Breast epithelium (tissue), 4 donors: ENCODE measurements around the gene SLC35F3. TPM values are rescaled to one million over a fixed set of nuclear protein-coding genes. Genes with fewer than 3 reads are reported as not detected.

Experiments
- DNase-seq, 2 donors: peaks; one replicate each; pipeline ENCODE4 v3.0.0-alpha.2; 2019; ENCODE audit warnings: low spot score in 2 of 2
- H3K27ac ChIP-seq, 2 donors: fragments of 200-600 bp; sonication (generic) in 1 of 2; one replicate each; pipeline ENCODE4 v1.5.1; 2016 to 2019; ENCODE audit warnings: mild to moderate bottlenecking in 1 of 2
- H3K27me3 ChIP-seq, 2 donors: fragments of 200-600 bp; sonication (generic) in 1 of 2; one replicate each; pipeline versions ENCODE4 v1.5.1 to v1.6.0; 2017 to 2019; ENCODE audit warnings: control low read depth in 1 of 2, mild to moderate bottlenecking in 1 of 2
- H3K36me3 ChIP-seq: fragments of 200-600 bp; one replicate; pipeline ENCODE4 v1.5.1; 2019
- H3K4me1 ChIP-seq, 2 donors: fragments of 200-600 bp; sonication (generic); one replicate each; pipeline ENCODE4 v1.5.1; 2016 to 2019; ENCODE audit warnings: control low read depth in 1 of 2
- H3K4me3 ChIP-seq, 3 donors: fragments of 200-600 bp; sonication (generic); 1 replicate in 2 of 3; 2 replicates in 1 of 3; pipeline ENCODE4 v1.5.1; 2016 to 2019; ENCODE audit warnings: mild to moderate bottlenecking in 3 of 3, moderate library complexity in 2 of 3
- H3K9me3 ChIP-seq, 2 donors: fragments of 200-600 bp; sonication (generic) in 1 of 2; one replicate each; pipeline ENCODE4 v1.5.1; 2016 to 2019; ENCODE audit warnings: control low read depth in 1 of 2
- CTCF ChIP-seq, 3 donors: fragments of 450-650 bp; IDR thresholded peaks; one replicate each; pipeline ENCODE4 v1.5.1; 2016 to 2017; ENCODE audit warnings: antibody characterized with exemption in 3 of 3, mild to moderate bottlenecking in 3 of 3, moderate library complexity in 3 of 3
- POLR2A ChIP-seq: fragments of 450-650 bp; IDR thresholded peaks from one replicate; pipeline ENCODE4 v1.6.1; 2016; ENCODE audit warnings: antibody characterized with exemption, mild to moderate bottlenecking, moderate library complexity
- POLR2AphosphoS5 ChIP-seq, 3 donors: sonication (generic); formaldehyde crosslinking; IDR thresholded peaks; one replicate each; pipeline ENCODE4 v1.6.1; 2017; ENCODE audit warnings: antibody characterized with exemption in 3 of 3
- intact Hi-C: fragments of 100-400 bp; cut with DNase I; formaldehyde crosslinking; loops from one replicate; pipeline ENCODE4 v1.15.1; 2023; ENCODE audit warnings: low total_unique reads
- total RNA-seq, 3 donors: library from RNA; depleted of rRNA; stranded (reverse); fragments of >200 nt; gene quantifications; one replicate each; pipeline ENCODE4 v1.1.0, GENCODE V29; 2016

Gene SLC35F3
- total RNA-seq, 3 donors from 2014 or later: 8.8 to 13.0 TPM; not detected in 1

GRCh38 chr1:233945979-233946378 is 41.5 kb downstream of the SLC35F3 start:
- Histone ChIP-seq H3K27ac (no peak overlapping the region), H3K27me3 (no peaks in the 10 kb centered on the region), H3K9me3 (peaks cover 4 to 5% of the 10 kb centered on the region in 2 donors), H3K4me1 (no peaks in the 10 kb centered on the region), H3K4me3 (no peak overlapping the region), H3K36me3 (no peaks in the 10 kb centered on the region)
- intact Hi-C loops: no loop called here
- TF ChIP-seq CTCF (IDR thresholded peaks at IDR 0.05) (no peak), POLR2A (no peak), POLR2AphosphoS5 (IDR thresholded peaks at IDR 0.05) (no peak)
- no peak for DNase-seq

GRCh38 chr1:233946724-233947123 is 42.2 kb downstream of the SLC35F3 start:
- H3K4me3 ChIP-seq: no peak overlapping the region
- intact Hi-C loops: no loop called here
- peaks cover 4 to 9% of the 10 kb centered on the region in 2 donors for H3K9me3 ChIP-seq
- DNase-seq: no peak
- TF ChIP-seq POLR2A (no peak), POLR2AphosphoS5 (IDR thresholded peaks at IDR 0.05) (no peak), CTCF (IDR thresholded peaks at IDR 0.05) (no peak)
- no peak overlapping the region for H3K27ac ChIP-seq
- H3K36me3 ChIP-seq: no peaks in the 10 kb centered on the region
- no peaks in the 10 kb centered on the region for H3K27me3 ChIP-seq
- no peaks in the 10 kb centered on the region for H3K4me1 ChIP-seq

- no peak for TF ChIP-seq POLR2A
- DNase-seq: no peak
- intact Hi-C loops: no loop called here
- no peak overlapping the region for H3K4me3 ChIP-seq
- H3K27me3 ChIP-seq: no peaks in the 10 kb centered on the region
- H3K4me1 ChIP-seq: no peaks in the 10 kb centered on the region
- H3K36me3 ChIP-seq: no peaks in the 10 kb centered on the region
- peaks cover 4 to 24% of the 10 kb centered on the region in 2 donors for H3K9me3 ChIP-seq
- no peak overlapping the region for H3K27ac ChIP-seq
Measured at GRCh38 chr1:233951804-233952203, 47.3 kb downstream of the SLC35F3 start.

GRCh38 chr1:233957691-233958090 is 53.2 kb downstream of the SLC35F3 start:
- Histone ChIP-seq H3K27me3 (no peaks in the 10 kb centered on the region), H3K36me3 (no peaks in the 10 kb centered on the region), H3K27ac (no peak overlapping the region), H3K4me3 (no peak overlapping the region), H3K4me1 (no peaks in the 10 kb centered on the region), H3K9me3 (peaks cover 4 to 11% of the 10 kb centered on the region in 2 donors)
- no peak for DNase-seq
- no peak for TF ChIP-seq POLR2AphosphoS5 (IDR thresholded peaks at IDR 0.05)
- TF ChIP-seq POLR2A: no peak
- no peak for TF ChIP-seq CTCF (IDR thresholded peaks at IDR 0.05)
- intact Hi-C loops: no loop called here

- no peaks in the 10 kb centered on the region for H3K36me3 ChIP-seq
- no peak for DNase-seq
- intact Hi-C loops: no loop called here
Measured at GRCh38 chr1:233959102-233959501, 54.6 kb downstream of the SLC35F3 start.

More at GRCh38 chr1:233959102-233959501, 54.6 kb downstream of the SLC35F3 start:
- Histone ChIP-seq H3K27ac (no peak overlapping the region), H3K27me3 (no peaks in the 10 kb centered on the region), H3K9me3 (peaks cover 4 to 7% of the 10 kb centered on the region in 2 donors), H3K4me3 (no peak overlapping the region), H3K4me1 (no peaks in the 10 kb centered on the region)
- TF ChIP-seq POLR2AphosphoS5 (IDR thresholded peaks at IDR 0.05): no peak
- TF ChIP-seq POLR2A: no peak
- TF ChIP-seq CTCF (IDR thresholded peaks at IDR 0.05): no peak
